Stimulated activated memory B cell treated with anti-CD40 and anti-IgM and Interleukin-4, amounts not matched to agents 10 μg/mL and 1 μg/mL and 100 μg/mL, for 72 hours (primary cell): ENCODE measurements around the gene FAM78A.
A peak's percentile ranks its signal among the peaks of the same experiment; 100 is the strongest.

Source experiments
- ATAC-seq: fragments of 150-1000 bp; cut with Tn5 transposase; 2 replicates; pipeline ENCODE4 v1.10.0; 2021
- H3K27ac Mint-ChIP-seq: one replicate; pipeline ENCODE4 v1.8.0; 2022; ENCODE audit warnings: mild to moderate bottlenecking, mixed read lengths
- H3K27me3 Mint-ChIP-seq: one replicate; pipeline ENCODE4 v1.8.0; 2022; ENCODE audit warnings: mixed read lengths
- H3K36me3 Mint-ChIP-seq: one replicate; pipeline ENCODE4 v1.8.0; 2022; ENCODE audit warnings: mixed read lengths
- H3K4me1 Mint-ChIP-seq: one replicate; pipeline ENCODE4 v1.8.0; 2022; ENCODE audit warnings: mixed read lengths
- H3K4me3 Mint-ChIP-seq: one replicate; pipeline ENCODE4 v1.8.0; 2022; ENCODE audit warnings: mild to moderate bottlenecking, moderate library complexity, mixed read lengths
- H3K9me3 Mint-ChIP-seq: one replicate; pipeline ENCODE4 v1.8.0; 2022; ENCODE audit warnings: mixed read lengths

Gene FAM78A

DNA sequence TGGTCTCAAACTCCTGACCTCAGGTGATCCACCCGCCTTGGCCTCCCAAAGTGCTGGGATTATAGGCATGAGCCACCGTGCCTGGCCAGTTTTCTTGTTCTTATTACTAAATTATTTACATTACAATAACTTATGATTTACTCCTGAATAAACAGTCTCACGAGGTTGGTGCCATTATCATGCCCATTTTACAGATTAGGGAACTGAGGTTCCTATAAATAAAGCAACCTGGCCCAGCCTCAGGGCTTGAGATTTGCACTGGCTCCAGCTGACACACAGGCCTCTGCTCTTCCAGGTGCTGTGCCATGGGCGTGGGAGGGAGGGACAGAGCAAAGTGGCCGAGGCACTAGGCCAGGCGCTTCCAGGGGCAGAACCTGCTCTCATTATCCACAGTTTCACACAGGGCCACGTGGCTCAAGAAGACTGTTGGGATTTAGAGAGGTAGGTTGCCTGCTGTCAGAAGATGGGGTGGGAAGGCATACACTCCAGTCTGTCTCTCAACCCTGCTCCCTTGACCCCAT, 15.5 kb upstream of the FAM78A start:
- ATAC-seq: no peak
- H3K27ac Mint-ChIP-seq: no peak overlapping the region
- H3K4me3 Mint-ChIP-seq: no peak overlapping the region
- H3K36me3 Mint-ChIP-seq: no peaks in the 10 kb centered on the region
- H3K27me3 Mint-ChIP-seq: no peaks in the 10 kb centered on the region
- no peaks in the 10 kb centered on the region for H3K4me1 Mint-ChIP-seq
- H3K9me3 Mint-ChIP-seq: no peaks in the 10 kb centered on the region

DNA sequence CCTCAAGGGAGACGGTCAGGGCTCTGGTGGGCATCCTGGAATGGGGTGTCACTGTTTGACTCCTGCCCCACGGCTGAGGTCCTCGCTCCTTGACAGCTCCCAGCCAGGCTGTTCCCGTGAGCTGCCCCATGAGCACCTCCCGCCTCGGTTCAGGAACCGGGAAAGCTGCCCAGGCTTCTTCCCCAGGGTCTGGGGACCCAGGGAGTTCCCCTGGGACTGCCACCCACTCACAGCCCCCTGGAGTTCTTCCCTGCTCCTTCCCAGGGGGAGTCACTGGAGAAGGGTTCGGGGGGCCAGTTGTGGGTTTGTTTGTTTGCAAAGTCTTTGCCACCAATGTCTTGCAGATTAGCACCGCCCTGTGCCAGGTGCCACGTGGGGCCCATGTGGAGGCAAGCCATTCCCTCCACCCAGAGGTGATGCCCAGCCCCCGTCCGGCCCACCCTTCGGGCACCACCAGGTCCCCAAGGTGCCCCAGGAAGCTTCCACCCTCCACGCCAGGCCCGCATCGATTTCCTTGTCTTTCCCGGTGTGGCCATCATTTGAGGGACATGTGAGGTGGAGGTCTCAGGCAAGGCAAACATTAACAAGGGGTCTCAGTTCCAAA, 14.6 kb upstream of the FAM78A start:
- Mint-ChIP-seq H3K27ac (no peak overlapping the region), H3K36me3 (no peaks in the 10 kb centered on the region), H3K4me1 (no peaks in the 10 kb centered on the region), H3K27me3 (no peaks in the 10 kb centered on the region), H3K4me3 (no peak overlapping the region), H3K9me3 (no peaks in the 10 kb centered on the region)
- no peak for ATAC-seq

DNA sequence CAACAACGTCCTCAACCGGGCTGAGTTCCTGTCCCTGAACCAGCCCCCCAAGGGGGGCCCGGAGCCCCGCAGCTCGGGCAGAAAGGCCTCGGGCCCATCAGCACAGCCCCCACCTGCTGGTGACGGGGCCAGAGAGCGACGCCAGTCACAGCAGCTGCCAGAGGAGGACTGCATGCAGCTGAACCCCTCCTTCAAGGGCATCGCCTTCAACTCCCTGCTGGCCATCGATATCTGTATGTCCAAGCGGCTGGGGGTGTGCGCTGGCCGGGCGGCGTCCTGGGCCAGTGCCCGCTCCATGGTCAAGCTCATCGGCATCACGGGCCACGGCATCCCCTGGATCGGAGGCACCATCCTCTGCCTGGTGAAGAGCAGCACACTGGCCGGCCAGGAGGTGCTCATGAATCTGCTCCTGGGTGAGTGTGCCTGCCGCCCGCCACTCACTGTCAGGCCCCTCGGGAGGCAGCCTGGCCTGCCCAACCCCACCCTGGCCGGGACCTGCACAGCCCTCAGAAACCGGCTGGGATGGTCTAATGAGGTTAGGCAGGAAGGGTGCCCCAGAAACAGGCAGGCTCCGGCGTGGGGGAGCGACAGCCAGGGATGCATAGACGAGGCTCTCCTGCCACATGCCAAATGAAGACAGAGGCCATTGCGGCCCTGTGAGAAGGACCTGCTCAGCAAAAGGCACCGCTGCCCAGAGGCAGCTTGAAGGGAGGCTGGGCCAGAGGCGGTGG, 13.9 kb upstream of the FAM78A start:
- H3K27me3 Mint-ChIP-seq: no peaks in the 10 kb centered on the region
- H3K4me1 Mint-ChIP-seq: no peaks in the 10 kb centered on the region
- ATAC-seq: peak; percentile 17
- H3K4me3 Mint-ChIP-seq: no peak overlapping the region
- no peaks in the 10 kb centered on the region for H3K36me3 Mint-ChIP-seq
- H3K27ac Mint-ChIP-seq: no peak overlapping the region
- no peaks in the 10 kb centered on the region for H3K9me3 Mint-ChIP-seq

DNA sequence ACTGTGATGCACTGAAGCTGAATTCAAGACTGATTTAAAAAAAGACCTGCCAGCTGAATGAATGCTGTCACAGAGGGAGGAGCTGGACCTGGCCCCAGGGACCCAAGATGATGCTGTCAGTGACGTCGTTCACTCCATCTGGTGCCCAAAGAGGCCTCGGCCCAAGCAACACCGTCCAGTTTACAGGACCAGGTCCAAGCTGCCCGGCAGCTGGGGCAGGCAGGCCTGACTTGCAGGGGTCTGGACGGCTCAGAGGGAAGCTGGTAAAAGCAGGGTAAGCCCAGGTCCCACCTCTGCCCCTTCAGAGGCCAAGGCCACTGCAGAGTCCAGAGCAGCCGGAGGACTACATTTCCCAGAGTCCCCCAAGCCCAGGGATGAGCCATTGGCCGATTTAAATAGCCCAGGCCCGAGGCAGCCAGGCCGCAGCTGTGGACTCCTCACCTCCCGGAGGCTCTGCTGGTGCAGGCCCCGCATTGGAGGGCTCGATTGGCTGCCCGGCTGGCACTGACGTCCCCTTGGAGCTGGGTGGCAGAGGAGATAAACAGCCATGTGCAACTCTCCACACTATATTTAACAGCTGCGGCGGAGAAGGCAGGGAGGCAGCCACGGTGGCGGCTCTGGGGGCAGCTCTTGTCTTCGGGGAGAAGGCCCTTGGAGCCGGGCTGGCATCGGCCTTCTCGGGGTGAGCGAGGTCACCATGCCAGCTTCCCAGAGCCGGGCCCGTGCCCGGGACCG, 13.2 kb upstream of the FAM78A start, which contains the start of gene PLPP7:
Gene PLPP7 (plus strand): TSS at position 423 of the 735 bp plus-strand sequence. CDS start 275 bp downstream, at position 698.
- H3K27me3 Mint-ChIP-seq: no peaks in the 10 kb centered on the region
- H3K9me3 Mint-ChIP-seq: no peaks in the 10 kb centered on the region
- H3K27ac Mint-ChIP-seq: no peak within 1 kb of the TSS
- peak; percentile 60 for ATAC-seq
- no peaks in the 10 kb centered on the region for H3K4me1 Mint-ChIP-seq
- peak within 1 kb of the TSS; percentile 68 for H3K4me3 Mint-ChIP-seq
- H3K36me3 Mint-ChIP-seq: no peaks in the 10 kb centered on the region

DNA sequence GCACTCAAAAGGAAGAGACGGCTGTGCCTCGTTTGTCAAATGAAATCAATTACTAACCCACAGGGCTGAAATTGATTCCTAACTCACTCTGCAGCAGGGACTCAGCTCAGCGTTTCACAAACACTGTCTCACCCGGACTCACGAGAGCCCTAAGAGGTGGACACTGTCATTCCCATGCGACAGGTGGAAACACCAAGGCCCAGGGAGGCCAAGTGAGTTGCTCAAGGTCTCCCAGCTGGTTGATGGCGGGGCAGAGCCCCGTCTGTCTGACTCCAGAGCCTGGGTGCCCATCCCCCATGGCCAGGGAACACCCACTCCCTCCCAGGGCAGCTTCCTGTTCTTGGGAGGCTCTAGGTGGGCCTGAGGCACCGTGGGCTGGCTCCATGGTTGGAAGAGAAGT, 11.9 kb upstream of the FAM78A start:
- Mint-ChIP-seq H3K4me1 (no peaks in the 10 kb centered on the region), H3K27me3 (no peaks in the 10 kb centered on the region), H3K36me3 (no peaks in the 10 kb centered on the region), H3K4me3 (no peak overlapping the region), H3K27ac (no peak overlapping the region), H3K9me3 (no peaks in the 10 kb centered on the region)
- ATAC-seq: no peak

DNA sequence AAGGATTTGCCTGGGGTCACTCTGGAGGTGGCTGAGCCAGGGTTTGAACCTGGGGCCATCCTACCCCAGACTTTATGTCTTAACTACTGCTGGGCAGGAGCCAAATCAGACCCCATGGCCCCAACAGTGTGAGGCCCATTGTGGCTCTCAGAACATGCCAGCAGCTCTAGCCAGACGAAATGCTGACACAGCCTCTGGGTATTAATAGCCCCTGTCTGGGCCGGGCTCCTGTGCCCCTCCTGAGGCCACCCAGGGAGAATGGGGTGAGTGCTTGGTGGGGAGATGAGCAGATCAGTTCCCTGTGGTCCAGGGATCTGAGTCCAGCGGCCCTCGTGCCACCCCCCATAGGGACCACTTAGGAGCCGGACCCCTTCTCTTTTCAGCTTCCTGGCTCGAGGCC, 11.0 kb upstream of the FAM78A start:
- no peak overlapping the region for H3K27ac Mint-ChIP-seq
- no peak overlapping the region for H3K4me3 Mint-ChIP-seq
- H3K27me3 Mint-ChIP-seq: peaks cover 2% of the 10 kb centered on the region
- H3K36me3 Mint-ChIP-seq: no peaks in the 10 kb centered on the region
- H3K4me1 Mint-ChIP-seq: peaks cover 2% of the 10 kb centered on the region
- no peaks in the 10 kb centered on the region for H3K9me3 Mint-ChIP-seq
- no peak for ATAC-seq

GRCh38 chr9:131284856-131285255, 8.5 kb upstream of the FAM78A start:
- Mint-ChIP-seq H3K9me3 (no peaks in the 10 kb centered on the region), H3K36me3 (no peaks in the 10 kb centered on the region), H3K4me3 (no peak overlapping the region), H3K4me1 (peaks cover 11% of the 10 kb centered on the region), H3K27ac (no peak overlapping the region), H3K27me3 (peaks cover 18% of the 10 kb centered on the region)
- ATAC-seq: no peak

- H3K4me1 Mint-ChIP-seq: peaks cover 17% of the 10 kb centered on the region
- H3K36me3 Mint-ChIP-seq: no peaks in the 10 kb centered on the region
- ATAC-seq: no peak
- H3K27ac Mint-ChIP-seq: no peak overlapping the region
- H3K4me3 Mint-ChIP-seq: no peak overlapping the region
- H3K27me3 Mint-ChIP-seq: peaks cover 18% of the 10 kb centered on the region
- no peaks in the 10 kb centered on the region for H3K9me3 Mint-ChIP-seq
Measured at GRCh38 chr9:131282688-131283422, 6.5 kb upstream of the FAM78A start.

DNA sequence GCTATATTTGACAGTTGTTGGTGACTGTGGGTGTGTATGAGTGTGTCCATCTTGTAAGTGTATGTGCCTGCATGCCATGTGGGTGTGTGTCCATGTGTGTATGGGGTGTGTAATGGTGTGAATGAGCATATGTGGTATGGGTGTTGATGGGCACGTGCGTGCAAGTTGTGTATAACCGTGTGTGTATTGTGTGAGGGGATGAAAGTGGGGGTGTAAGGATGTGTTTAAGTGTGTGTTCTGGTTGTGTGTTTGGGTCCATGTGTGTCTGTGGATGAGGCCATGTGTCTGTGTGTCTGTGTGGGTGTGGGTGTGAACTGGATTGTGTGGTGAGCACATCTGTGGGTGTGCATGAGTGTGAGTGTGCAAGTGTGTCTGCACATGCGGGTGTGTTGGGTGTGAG, 5.9 kb upstream of the FAM78A start:
- Mint-ChIP-seq H3K36me3 (no peaks in the 10 kb centered on the region), H3K4me3 (no peak overlapping the region), H3K9me3 (no peaks in the 10 kb centered on the region), H3K27ac (no peak overlapping the region), H3K4me1 (peaks cover 17% of the 10 kb centered on the region), H3K27me3 (peaks cover 18% of the 10 kb centered on the region)
- ATAC-seq: no peak

DNA sequence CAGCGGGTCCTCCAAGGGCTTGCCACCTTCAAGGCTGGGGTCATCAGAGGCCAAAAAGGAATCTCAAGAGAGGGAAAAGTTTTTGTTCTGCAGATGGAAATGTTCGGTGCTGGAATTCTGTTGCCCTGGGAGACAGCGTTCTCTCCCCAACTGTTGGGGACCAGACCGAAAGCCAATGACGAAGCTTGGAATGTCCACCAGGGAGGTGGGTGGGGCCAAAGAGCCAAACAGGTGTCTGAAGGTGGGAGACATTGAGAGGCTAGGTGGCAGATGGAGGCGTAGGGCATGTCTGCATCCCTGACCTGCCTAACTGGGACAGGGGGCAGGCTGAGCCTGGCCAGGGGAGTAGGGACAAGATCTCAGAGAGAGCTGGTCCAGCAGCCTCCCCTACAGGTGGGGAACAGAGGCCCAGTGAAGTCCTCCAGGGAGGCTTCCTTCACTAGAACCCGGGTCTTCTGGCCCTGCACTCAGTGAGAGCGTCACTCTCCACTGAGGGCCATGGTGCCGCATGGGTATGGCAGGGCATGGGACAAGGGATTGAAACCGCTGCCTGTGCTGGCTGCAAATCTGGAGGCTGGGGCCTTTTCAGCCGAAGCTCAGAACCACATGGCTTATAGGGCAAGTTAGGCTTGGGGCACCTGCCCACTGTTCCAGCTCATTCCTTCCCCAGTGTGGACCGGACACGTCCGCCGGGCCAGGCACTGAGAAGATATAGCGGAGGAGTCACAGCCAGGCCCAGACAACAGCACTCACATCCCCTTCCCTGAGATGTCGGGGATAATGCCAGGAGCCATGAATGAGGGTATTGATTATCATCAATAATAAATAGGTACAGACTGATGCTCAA, 5.0 kb upstream of the FAM78A start:
- peaks cover 2% of the 10 kb centered on the region for H3K36me3 Mint-ChIP-seq
- no peaks in the 10 kb centered on the region for H3K9me3 Mint-ChIP-seq
- H3K27ac Mint-ChIP-seq: no peak overlapping the region
- no peak for ATAC-seq
- peaks cover 19% of the 10 kb centered on the region for H3K4me1 Mint-ChIP-seq
- peaks cover 18% of the 10 kb centered on the region for H3K27me3 Mint-ChIP-seq
- no peak overlapping the region for H3K4me3 Mint-ChIP-seq

- peaks cover 5% of the 10 kb centered on the region for H3K36me3 Mint-ChIP-seq
- H3K4me3 Mint-ChIP-seq: no peak overlapping the region
- H3K27me3 Mint-ChIP-seq: peaks cover 18% of the 10 kb centered on the region
- H3K4me1 Mint-ChIP-seq: peaks cover 24% of the 10 kb centered on the region
- no peak for ATAC-seq
- H3K9me3 Mint-ChIP-seq: no peaks in the 10 kb centered on the region
- no peak overlapping the region for H3K27ac Mint-ChIP-seq
Measured at GRCh38 chr9:131280660-131281059, 4.3 kb upstream of the FAM78A start.

DNA sequence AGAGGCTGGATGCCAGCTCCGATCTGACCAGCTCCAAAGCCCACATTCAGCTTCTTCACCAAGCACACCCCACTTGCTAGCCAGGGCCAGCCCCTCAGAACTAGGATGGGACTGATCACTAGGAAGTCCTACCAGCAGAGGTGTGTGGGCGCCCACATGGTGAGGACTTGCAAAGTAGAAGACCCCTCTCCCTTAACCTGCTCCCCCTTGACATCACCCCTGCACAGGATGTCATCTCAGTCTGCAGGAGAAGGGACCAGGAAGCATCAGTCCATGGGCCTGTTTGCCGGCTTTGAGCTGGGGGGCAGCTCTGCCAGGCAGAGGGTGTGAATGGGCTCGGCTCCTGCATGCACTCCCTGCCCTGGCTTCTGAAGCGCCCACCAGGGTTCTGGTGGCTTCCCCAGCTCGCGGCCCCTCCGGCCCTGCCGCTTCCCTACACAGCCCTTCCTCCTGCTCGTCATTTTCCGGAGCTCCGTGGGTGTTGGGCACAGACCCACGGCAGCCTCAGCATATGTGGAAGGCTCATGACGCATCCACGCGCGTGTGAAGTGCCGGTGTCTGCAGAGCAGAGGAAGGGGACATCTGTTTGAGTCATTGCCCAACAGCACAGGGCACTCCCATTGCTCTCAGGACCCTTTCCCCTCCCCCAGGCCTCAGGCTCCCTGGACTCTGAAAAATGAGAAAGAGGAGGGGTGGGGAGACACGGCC, 3.7 kb upstream of the FAM78A start:
- H3K4me3 Mint-ChIP-seq: no peak overlapping the region
- peaks cover 31% of the 10 kb centered on the region for H3K4me1 Mint-ChIP-seq

GRCh38 chr9:131279196-131279862, 3.0 kb upstream of the FAM78A start:
- H3K27ac Mint-ChIP-seq: peak overlapping the region; percentile 86
- ATAC-seq: no peak
- peaks cover 38% of the 10 kb centered on the region for H3K4me1 Mint-ChIP-seq
- peaks cover 18% of the 10 kb centered on the region for H3K27me3 Mint-ChIP-seq
- no peak overlapping the region for H3K4me3 Mint-ChIP-seq
- H3K36me3 Mint-ChIP-seq: peaks cover 5% of the 10 kb centered on the region
- no peaks in the 10 kb centered on the region for H3K9me3 Mint-ChIP-seq

More for the DNA sequence above, 3.7 kb upstream of the FAM78A start:
- peaks cover 5% of the 10 kb centered on the region for H3K36me3 Mint-ChIP-seq
- H3K27me3 Mint-ChIP-seq: peaks cover 18% of the 10 kb centered on the region
- no peak overlapping the region for H3K27ac Mint-ChIP-seq
- no peaks in the 10 kb centered on the region for H3K9me3 Mint-ChIP-seq
- no peak for ATAC-seq
